Measurements from ENCODE around the gene OR10J5.

- TF ChIP-seq CTCF (conservative IDR thresholded peaks at IDR 0.05 in 1 of 2, IDR thresholded peaks at IDR 0.05 in 1 of 2; ENCODE audit: extremely low read depth in 1 of 2, insufficient read depth in 1 of 2, low read depth in 1 of 2, low read length in 2 of 2), result no peak
- no peak for TF ChIP-seq EZH2 (IDR thresholded peaks at IDR 0.05; ENCODE audit: borderline replicate concordance, low read length)
Measured at GRCh38 chr1:159510229-159510541, 25.6 kb downstream of the OR10J5 start.
